A673 (cell line): ENCODE data around the gene OVCH2.

ENCODE experiments used
- CTCF ChIP-seq: fragments of 300-800, 200-600 bp; sonication (generic); conservative IDR thresholded peaks from 2 replicates; pipeline ENCODE4 v1.5.1; 2017; ENCODE audit warnings: low read depth, mild to moderate bottlenecking, antibody characterized with exemption, low read length, moderate library complexity, mixed read lengths
- EZH2 ChIP-seq: fragments of 200-600 bp; sonication (generic); IDR thresholded peaks from 2 replicates; pipeline ENCODE4 v1.6.1; 2017; ENCODE audit warnings: borderline replicate concordance, low read depth, mild to moderate bottlenecking, mixed read lengths, antibody characterized with exemption, low read length; ENCODE audit not compliant: poor library complexity, severe bottlenecking

GRCh38 chr11:7706377-7706776 lies at the start of gene OVCH2:
- TF ChIP-seq CTCF (no peak), EZH2 (no peak)
